A549 (cell line): ENCODE measurements around the gene PDE6G.
A peak's percentile ranks its signal among the peaks of the same experiment; 100 is the strongest.

ENCODE experiments used
- CBX2 ChIP-seq: fragments of 200-600 bp; sonication (generic); IDR thresholded peaks from 2 replicates; pipeline ENCODE4 v1.6.1; 2016; ENCODE audit warnings: low read depth, mild to moderate bottlenecking, borderline replicate concordance
- CEBPB ChIP-seq, 2 experiments: fragments of >200 bp in 1 of 2; sonication (Bioruptor Twin) in 1 of 2; formaldehyde crosslinking in 1 of 2; IDR thresholded peaks; 2 replicates each; pipeline ENCODE4 v1.6.1; 2012 to 2016
- MAZ ChIP-seq: fragments of 150-350 bp; IDR thresholded peaks from 2 replicates; pipeline ENCODE4 v1.6.1; 2014; ENCODE audit warnings: antibody characterized with exemption, low read depth, low read length, borderline replicate concordance
- POLR2A ChIP-seq: IDR thresholded peaks from 2 replicates; pipeline ENCODE4 v1.6.1; 2012; ENCODE audit warnings: mild to moderate bottlenecking, low read length
- RARB ChIP-seq: fragments of 250-450 bp; sonication (Bioruptor Pico); IDR thresholded peaks from 2 replicates; pipeline ENCODE4 v1.8.0; 2021; ENCODE audit warnings: mild to moderate bottlenecking, moderate library complexity
- TF ChIP-seq, protein P1 (sequence below): fragments of >200 bp; sonication (Bioruptor Twin); formaldehyde crosslinking; IDR thresholded peaks from 3 replicates; pipeline ENCODE4 v1.5.1; 2016
- TF ChIP-seq, protein P2 (sequence below): IDR thresholded peaks from 2 replicates; pipeline ENCODE4 v1.6.1; 2012
- TF ChIP-seq, protein P3 (sequence below): fragments of >200 bp; sonication (Bioruptor Twin); formaldehyde crosslinking; IDR thresholded peaks from 3 replicates; pipeline ENCODE4 v1.6.1; 2016
- TF ChIP-seq, protein P4 (sequence below): IDR thresholded peaks from 2 replicates; pipeline ENCODE4 v1.6.1; 2012

DNA sequence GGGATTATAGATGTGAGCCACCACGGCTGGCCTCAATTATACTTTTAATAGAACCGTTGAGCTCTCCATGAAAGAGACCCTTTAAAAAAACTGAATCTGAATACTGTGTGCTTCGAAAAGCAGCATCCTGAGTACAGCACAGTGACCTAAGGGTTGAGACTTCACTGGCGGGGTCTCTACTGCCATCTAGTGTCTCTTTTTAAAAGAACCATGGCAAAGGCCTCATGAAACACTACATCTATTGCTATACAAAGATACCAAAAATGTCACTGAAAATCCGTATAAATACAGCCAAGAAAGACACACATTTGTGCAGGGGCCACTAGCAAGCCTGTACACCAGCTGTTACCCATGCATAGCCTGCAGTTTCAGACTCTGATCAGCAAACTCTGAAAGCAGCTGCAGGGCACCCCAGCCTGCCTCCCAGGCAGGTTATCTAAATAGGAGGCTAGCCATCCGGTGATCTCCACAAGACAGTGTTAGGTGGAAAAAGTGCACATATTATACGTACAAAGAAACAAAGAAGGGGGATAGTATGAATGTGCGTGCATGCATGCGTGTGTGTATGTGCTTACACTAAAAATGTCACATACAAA is 54.7 kb downstream of the PDE6G start:
- TF ChIP-seq, protein P1, sequence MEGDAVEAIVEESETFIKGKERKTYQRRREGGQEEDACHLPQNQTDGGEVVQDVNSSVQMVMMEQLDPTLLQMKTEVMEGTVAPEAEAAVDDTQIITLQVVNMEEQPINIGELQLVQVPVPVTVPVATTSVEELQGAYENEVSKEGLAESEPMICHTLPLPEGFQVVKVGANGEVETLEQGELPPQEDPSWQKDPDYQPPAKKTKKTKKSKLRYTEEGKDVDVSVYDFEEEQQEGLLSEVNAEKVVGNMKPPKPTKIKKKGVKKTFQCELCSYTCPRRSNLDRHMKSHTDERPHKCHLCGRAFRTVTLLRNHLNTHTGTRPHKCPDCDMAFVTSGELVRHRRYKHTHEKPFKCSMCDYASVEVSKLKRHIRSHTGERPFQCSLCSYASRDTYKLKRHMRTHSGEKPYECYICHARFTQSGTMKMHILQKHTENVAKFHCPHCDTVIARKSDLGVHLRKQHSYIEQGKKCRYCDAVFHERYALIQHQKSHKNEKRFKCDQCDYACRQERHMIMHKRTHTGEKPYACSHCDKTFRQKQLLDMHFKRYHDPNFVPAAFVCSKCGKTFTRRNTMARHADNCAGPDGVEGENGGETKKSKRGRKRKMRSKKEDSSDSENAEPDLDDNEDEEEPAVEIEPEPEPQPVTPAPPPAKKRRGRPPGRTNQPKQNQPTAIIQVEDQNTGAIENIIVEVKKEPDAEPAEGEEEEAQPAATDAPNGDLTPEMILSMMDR: peak; percentile 95
- TF ChIP-seq POLR2A (no peak), CBX2 (no peak), MAZ (no peak), RARB (CRISPR knock-in tag) (no peak), CEBPB (IDR thresholded peaks at IDR 0.05) (no peak)
- TF ChIP-seq, protein P2, sequence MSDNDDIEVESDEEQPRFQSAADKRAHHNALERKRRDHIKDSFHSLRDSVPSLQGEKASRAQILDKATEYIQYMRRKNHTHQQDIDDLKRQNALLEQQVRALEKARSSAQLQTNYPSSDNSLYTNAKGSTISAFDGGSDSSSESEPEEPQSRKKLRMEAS: no peak
- TF ChIP-seq, protein P3, sequence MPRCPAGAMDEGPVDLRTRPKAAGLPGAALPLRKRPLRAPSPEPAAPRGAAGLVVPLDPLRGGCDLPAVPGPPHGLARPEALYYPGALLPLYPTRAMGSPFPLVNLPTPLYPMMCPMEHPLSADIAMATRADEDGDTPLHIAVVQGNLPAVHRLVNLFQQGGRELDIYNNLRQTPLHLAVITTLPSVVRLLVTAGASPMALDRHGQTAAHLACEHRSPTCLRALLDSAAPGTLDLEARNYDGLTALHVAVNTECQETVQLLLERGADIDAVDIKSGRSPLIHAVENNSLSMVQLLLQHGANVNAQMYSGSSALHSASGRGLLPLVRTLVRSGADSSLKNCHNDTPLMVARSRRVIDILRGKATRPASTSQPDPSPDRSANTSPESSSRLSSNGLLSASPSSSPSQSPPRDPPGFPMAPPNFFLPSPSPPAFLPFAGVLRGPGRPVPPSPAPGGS: no peak
- TF ChIP-seq, protein P4, sequence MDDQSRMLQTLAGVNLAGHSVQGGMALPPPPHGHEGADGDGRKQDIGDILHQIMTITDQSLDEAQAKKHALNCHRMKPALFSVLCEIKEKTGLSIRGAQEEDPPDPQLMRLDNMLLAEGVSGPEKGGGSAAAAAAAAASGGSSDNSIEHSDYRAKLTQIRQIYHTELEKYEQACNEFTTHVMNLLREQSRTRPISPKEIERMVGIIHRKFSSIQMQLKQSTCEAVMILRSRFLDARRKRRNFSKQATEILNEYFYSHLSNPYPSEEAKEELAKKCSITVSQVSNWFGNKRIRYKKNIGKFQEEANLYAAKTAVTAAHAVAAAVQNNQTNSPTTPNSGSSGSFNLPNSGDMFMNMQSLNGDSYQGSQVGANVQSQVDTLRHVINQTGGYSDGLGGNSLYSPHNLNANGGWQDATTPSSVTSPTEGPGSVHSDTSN: no peak
